ENCODE measurements around the gene FOXF1. TPM values are rescaled to one million over a fixed set of nuclear protein-coding genes. Genes with fewer than 3 reads are reported as not detected.

Gene FOXF1
- total and polyA plus RNA-seq, 9 donors = 0.22 to 1.5 (median 0.45) TPM

- Histone ChIP-seq H3K36me3 (no peaks in the 10 kb centered on the region), H3K27ac (no peak overlapping the region), H3K9me3 (no peaks in the 10 kb centered on the region), H3K4me3 (no peak overlapping the region), H3K4me1 (ENCODE audit: insufficient read depth) (peaks cover 2% of the 10 kb centered on the region), H3K27me3 (peaks cover 2% of the 10 kb centered on the region)
- TF ChIP-seq, protein P1, sequence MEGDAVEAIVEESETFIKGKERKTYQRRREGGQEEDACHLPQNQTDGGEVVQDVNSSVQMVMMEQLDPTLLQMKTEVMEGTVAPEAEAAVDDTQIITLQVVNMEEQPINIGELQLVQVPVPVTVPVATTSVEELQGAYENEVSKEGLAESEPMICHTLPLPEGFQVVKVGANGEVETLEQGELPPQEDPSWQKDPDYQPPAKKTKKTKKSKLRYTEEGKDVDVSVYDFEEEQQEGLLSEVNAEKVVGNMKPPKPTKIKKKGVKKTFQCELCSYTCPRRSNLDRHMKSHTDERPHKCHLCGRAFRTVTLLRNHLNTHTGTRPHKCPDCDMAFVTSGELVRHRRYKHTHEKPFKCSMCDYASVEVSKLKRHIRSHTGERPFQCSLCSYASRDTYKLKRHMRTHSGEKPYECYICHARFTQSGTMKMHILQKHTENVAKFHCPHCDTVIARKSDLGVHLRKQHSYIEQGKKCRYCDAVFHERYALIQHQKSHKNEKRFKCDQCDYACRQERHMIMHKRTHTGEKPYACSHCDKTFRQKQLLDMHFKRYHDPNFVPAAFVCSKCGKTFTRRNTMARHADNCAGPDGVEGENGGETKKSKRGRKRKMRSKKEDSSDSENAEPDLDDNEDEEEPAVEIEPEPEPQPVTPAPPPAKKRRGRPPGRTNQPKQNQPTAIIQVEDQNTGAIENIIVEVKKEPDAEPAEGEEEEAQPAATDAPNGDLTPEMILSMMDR (IDR thresholded peaks at IDR 0.05) = no peak
- no peak for TF ChIP-seq POLR2A (IDR thresholded peaks at IDR 0.05)
- no peak for TF ChIP-seq EP300 (IDR thresholded peaks at IDR 0.05)
- intact Hi-C loops (cut with DNase I) = no loop called here
- 7 to 8% (median 7%) methylated on average over 13 of the region's 13 CpGs for WGBS, 3 donors
- no peak for DNase-seq
Observed at GRCh38 chr16:86500708-86501510, 9.4 kb upstream of the FOXF1 start.

DNA sequence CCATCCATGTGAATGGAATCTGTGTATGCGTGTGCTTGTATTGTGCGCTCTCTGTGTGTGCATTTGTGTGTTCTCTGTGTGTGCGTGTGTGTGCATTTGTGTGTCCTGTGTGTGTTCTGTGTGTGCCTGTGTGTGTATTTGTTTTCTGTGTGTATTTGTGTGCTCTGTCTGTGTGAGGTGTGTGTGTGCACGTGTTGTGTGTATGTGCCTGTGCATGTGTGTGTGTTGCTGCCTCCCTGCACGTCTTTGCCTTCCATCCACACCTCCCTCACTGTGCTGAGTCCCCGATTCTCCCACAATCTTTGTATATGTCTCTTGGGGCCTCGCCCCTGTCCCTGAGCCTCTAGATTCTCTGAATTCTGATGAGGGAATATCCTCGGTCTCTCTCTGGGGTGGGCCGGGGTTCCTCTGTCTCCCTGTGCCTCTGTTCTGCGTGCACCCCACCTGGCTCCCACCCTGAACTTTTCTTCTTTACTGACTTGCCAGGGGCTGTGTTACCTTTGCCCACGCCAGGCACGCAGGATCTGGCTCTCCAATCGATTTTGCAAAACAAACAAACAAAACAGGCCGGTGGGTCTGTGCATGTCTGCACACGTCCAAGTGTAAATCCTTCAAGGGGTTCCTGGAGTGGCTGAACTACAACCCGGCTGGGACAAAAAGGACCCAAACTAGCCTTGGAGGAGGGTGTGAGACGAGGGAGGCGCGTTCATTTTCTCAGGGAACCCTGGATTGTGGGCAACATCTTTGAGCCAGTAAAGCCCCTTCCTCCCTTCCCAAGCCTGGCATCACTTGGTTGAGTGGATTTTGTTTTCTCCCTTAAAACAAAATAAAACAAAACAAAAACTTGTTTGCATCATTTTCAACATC is 8.1 kb upstream of the FOXF1 start:
- H3K27ac ChIP-seq = no peak overlapping the region
- H3K27me3 ChIP-seq = peaks cover 2% of the 10 kb centered on the region
- H3K4me1 ChIP-seq (ENCODE audit: insufficient read depth) = peaks cover 2% of the 10 kb centered on the region
- WGBS, 3 donors = 12 to 20% (median 15%) methylated on average over 19 of the region's 19 CpGs
- H3K9me3 ChIP-seq = no peaks in the 10 kb centered on the region
- H3K4me3 ChIP-seq = no peak overlapping the region
- H3K36me3 ChIP-seq = no peaks in the 10 kb centered on the region
- TF ChIP-seq, protein P1 (IDR thresholded peaks at IDR 0.05) = no peak
- TF ChIP-seq POLR2A (IDR thresholded peaks at IDR 0.05) = no peak
- TF ChIP-seq EP300 (IDR thresholded peaks at IDR 0.05) = no peak
- no peak for DNase-seq
- intact Hi-C loops (cut with DNase I) = no loop called here

DNA sequence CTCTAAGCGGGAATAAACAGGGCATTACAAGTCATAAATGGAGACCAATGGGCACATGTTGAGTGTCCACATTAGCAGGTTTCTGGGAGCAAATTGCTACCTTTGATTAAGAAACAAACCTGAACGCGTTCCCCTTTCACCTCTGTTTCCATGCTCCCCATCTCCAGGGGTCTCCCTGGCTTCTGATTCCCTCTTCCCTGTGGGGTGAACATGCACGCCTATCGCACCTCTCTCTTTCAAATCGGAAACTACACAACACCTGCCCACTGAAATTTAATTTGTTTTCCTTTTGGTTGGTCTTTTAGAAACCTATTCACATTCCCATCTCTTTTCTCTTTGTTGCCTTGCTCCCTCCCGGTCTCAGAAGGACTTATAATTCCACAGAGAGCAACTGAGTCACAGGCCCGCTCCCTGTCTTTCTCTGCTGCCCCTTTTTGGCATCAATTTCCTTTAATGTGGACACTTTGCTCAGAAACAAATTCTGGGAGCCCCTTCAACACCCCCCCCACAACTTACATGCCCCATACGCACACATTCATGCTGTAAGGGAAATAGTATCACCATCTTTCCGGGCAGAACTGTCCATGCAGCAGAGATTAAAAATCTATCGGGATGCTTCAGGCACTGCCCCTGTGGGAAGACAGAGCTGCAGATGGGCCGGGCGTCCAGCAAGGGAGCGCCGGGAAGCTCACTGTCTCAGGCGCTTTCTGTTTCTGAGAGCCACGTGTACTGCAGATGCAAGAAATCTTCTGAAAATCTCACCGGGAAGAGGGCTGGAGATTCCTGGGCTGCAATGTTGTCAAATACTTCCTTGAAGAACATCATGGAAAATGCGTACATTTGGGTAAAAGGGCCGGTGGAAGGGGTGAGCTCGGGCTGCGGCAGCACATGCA is 7.2 kb upstream of the FOXF1 start:
- TF ChIP-seq, protein P1 (IDR thresholded peaks at IDR 0.05) = no peak
- TF ChIP-seq POLR2A (IDR thresholded peaks at IDR 0.05) (no peak), EP300 (IDR thresholded peaks at IDR 0.05) (no peak)
- Histone ChIP-seq H3K9me3 (no peaks in the 10 kb centered on the region), H3K27me3 (peaks cover 5% of the 10 kb centered on the region), H3K36me3 (no peaks in the 10 kb centered on the region), H3K4me1 (ENCODE audit: insufficient read depth) (peaks cover 2% of the 10 kb centered on the region), H3K4me3 (no peak overlapping the region), H3K27ac (no peak overlapping the region)
- intact Hi-C loops (cut with DNase I) = no loop called here
- no peak for DNase-seq
- 10 to 12% (median 12%) methylated on average over 22 of the region's 22 CpGs for WGBS, 3 donors

GRCh38 chr16:86503830-86504229 is 6.5 kb upstream of the FOXF1 start:
- Histone ChIP-seq H3K9me3 (no peaks in the 10 kb centered on the region), H3K4me3 (no peak overlapping the region), H3K27ac (no peak overlapping the region), H3K27me3 (peaks cover 5% of the 10 kb centered on the region), H3K4me1 (ENCODE audit: insufficient read depth) (peaks cover 3% of the 10 kb centered on the region), H3K36me3 (no peaks in the 10 kb centered on the region)
- TF ChIP-seq POLR2A (IDR thresholded peaks at IDR 0.05) (no peak), EP300 (IDR thresholded peaks at IDR 0.05) (no peak)
- TF ChIP-seq, protein P1 (IDR thresholded peaks at IDR 0.05) = no peak
- no peak for DNase-seq
- 10 to 16% (median 14%) methylated on average over 6 of the region's 6 CpGs for WGBS, 3 donors
- intact Hi-C loops (cut with DNase I) = no loop called here
